Testis (tissue), 2 donors: ENCODE results near the gene RPA3.

Experiments
- POLR2A ChIP-seq: fragments of 450-650 bp; IDR thresholded peaks from one replicate; pipeline ENCODE4 v1.6.1; 2017; ENCODE audit warnings: antibody characterized with exemption, mild to moderate bottlenecking, moderate library complexity
- TF ChIP-seq, protein P1 (sequence below), 3 experiments: fragments of 450-650 bp in 2 of 3; fragments of 200-600 bp in 1 of 3; sonication (generic) in 1 of 3; IDR thresholded peaks; one replicate each; pipeline ENCODE4 v1.5.1; 2016 to 2019; ENCODE audit warnings: antibody characterized with exemption in 3 of 3, mild to moderate bottlenecking in 2 of 3, moderate library complexity in 1 of 3

DNA sequence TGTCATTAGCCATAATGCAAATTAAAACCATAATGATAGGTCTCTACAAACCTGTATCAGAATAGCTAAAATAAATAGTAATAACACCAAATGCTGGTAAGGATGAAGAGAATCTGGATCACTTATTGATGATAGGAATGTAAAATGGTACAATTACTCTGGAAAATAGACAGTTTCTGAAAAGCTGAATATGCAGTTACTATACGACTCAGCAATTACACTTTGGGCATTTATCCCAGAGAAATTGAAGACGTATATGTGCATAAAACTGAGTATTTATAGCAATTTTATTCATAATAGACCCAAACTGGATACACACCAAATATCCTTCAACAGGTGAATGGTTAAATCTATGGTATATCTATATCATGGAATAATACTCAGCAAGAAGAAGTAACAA, 7.9 kb downstream of the RPA3 start:
- TF ChIP-seq, protein P1, sequence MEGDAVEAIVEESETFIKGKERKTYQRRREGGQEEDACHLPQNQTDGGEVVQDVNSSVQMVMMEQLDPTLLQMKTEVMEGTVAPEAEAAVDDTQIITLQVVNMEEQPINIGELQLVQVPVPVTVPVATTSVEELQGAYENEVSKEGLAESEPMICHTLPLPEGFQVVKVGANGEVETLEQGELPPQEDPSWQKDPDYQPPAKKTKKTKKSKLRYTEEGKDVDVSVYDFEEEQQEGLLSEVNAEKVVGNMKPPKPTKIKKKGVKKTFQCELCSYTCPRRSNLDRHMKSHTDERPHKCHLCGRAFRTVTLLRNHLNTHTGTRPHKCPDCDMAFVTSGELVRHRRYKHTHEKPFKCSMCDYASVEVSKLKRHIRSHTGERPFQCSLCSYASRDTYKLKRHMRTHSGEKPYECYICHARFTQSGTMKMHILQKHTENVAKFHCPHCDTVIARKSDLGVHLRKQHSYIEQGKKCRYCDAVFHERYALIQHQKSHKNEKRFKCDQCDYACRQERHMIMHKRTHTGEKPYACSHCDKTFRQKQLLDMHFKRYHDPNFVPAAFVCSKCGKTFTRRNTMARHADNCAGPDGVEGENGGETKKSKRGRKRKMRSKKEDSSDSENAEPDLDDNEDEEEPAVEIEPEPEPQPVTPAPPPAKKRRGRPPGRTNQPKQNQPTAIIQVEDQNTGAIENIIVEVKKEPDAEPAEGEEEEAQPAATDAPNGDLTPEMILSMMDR (IDR thresholded peaks at IDR 0.05) = no peak
- TF ChIP-seq POLR2A = no peak
